Activated T-cell treated with anti-CD3 and anti-CD28 coated beads for 4 hours (primary cell): Measurements from ENCODE around the gene ROR2.

ENCODE experiments used
- DNase-seq: peaks from one replicate; pipeline ENCODE4 v3.0.0-alpha.2; 2020

Gene ROR2

DNA sequence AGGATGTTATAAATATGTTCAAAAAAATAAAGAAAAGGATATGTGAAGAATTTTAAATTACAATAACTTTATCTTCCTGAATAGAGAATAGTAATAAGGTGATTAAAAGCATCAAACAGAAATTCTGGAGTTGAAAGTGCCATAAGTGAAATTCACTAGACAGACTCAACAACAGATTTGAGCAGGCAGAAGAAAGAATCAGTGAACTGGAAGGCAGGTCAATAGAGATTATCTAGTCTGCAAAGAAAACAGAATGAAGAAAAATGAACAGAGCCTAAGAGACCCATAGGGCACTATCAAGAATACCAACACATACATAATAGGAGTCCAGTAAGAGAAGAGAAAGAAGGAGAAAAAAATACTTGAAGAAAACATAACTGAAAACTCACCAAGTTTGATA lies 162.1 kb downstream of the ROR2 start:
- DNase-seq: no peak

DNA sequence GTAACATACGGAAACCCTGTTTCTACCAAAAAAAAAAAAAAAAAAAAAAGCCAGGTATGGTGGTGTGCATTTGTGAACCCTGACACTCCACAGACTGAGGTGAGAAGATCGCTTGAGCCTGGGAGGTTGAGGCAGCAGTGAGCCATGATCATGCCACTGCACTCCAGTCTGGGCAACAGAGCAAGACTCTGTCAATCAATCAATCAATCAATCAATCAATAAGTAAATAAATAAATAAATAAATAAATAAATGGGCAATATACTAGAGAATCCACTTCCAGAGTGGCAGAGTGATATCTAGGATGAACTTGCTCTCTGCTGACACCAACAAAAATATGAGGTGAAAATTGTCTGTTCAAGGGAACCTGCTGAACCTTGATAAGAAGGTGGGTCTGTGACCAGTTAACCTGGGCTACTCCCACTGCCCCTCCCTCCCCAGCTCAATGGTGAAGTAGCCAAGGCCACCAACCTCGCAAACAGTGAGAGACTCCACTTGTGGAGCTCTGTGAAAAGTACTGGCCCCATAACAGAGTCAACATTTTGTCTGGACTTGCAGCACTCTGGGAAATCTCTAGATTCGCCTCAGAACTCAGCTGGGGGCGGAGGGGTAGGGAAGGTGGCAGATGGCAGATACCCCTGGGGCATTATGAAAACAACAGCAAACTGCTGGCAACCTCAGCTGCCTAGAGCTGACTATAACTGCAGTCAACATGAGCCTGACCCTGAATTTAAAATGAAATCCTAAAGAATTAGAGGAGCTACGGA lies 163.7 kb downstream of the ROR2 start:
- no peak for DNase-seq

DNA sequence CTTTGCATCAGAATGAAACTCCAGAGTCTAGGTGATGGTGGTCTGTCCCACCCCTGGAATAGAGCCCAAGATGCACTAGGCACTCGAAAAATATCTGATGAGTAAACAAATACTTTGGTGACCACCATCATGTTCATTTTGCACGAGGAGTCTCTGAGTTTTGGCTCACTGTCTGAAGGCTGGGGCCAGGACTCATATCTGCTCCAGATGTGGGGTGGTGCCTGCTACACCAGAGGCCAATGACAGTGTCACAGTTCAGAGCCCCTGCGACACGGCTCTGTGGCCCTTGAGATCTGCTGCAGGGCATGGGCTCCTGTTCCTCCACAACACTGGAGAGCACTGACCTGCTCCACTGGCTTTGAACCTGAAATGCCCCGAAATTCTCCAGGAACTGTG lies 164.6 kb downstream of the ROR2 start:
- no peak for DNase-seq

DNA sequence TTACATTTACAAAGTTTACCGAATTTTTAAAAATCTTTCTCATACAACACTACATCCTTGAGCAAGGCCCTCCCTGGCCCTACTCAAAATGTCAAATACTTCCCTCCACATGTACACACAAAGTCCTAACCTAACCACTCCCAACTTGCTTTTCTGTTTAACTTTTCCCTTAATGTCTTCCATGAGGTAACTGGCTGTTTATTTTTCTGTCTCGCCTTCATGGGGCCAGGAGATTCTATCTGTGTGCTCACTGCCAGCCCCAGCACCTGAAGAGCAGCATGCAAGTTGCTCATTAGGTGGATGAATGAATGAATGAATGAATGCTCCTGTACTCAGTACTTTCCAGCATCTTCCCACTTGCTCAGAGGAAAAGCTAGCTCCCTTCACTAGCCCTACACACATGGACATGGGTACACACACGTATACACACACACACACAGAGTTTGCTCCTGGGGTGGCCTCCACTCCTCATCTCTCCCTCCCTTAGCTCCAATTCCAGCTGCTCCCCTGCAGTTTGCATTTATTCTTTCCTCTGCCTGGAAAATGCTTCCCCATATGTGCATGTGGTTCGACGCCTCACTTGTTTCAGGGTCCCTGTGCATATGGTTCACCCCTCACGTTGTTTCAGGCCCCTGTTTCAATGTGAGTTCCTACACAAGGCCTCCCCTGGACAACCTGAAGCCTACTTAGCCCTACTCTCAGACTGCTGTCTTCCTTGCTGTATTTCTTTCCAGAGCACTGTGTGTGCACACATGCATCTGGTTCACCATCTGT lies 165.2 kb downstream of the ROR2 start:
- no peak for DNase-seq

DNA sequence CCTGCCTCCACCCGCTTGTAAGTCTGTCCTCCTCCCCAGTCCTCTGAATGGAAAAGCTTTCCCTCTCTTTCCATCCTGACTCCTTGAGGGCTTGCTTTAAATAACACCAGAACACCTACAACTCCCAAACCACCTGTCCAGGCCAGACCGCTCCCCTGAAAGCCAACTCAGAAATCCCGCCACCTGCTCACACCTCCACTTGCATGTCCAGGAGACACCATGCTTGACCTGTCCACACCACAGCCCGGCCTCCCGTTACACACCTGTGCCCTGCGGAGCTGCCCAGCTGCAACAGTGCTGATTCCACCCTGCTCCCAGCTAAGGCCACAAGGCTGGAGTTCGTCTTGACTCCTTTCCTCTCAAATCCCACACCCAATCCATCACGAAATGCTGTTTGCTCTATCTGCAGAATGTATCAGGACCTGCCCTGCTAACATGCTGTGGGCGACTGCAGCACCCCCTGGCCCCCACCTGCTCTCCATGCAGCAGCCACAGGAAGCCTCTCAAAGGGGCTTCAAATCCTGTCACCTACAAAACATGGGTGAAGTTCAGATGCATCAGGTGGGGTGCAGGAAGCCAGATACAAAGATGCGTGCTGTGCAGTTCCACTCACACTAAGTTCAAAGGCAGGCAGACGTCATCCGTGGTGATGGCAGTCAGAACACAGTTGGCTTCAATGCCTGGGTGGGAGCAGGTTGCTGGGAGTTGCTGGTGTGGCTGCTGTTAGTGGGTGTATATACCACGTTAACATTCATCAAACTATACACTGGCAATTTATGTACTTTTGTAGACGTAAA lies 166.0 kb downstream of the ROR2 start:
- no peak for DNase-seq

DNA sequence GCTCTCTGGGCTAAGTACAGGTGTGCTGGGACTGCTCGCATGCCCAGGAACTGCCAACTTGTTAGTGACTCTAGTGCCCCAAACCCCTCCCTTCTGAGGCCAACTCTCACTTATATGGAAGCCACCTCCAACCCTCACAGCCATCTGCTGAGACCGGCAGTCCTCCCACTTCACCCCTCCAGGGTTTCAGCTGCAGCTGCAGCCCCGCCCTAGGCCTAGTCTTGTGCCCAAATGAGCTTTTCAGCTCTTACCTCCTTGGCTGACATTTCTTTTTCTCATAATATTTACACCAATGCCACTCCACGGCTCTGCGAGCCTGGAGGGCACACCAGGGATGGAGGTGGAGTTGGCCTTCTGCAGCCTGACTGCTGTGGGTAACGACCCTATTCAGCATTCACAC lies 166.6 kb downstream of the ROR2 start:
- DNase-seq: no peak

DNA sequence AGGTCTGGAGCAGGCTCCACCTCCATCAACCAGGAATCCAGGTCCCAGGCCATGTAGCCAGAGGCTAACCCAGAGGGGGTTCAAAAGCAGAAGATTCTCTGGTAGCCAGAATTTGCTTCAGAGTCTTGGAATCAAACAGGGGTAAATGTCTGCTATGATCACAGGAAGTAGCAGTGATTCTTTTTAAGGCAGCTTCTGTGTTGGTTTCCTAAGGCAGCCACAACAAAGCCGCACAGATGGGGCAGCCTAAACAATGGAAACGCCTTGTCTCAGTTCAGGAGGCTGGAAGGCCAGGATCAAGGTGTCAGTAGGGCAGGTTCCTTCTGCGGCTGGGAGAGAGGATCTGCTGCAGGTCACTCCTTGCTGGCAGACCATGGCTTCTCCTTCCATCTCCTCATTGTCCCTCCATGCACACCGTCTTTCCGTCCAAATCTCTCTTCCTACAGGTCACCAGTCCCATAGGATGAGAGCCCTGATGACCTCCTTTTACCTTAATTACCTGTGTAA lies 167.3 kb downstream of the ROR2 start:
- no peak for DNase-seq

DNA sequence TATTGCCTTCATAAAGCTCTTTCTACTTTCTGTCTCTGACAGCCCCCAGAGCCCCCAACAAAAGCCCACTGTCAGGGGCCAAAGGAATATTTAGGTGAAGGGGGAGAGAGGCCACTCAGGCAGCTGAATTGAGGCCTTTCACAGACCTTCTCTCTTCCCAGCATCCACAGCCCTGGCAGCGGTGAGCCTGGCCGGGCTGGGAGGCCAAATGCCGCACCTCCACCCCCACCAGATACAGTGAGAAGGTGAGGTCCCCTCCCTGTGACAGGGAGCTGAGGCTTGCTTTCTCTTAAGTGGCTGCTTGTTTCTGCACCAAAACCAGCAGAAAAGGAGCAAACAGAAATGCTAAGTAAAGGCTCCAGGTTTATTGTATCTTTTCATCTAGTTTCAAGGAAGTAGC lies 168.1 kb downstream of the ROR2 start:
- DNase-seq: no peak

DNA sequence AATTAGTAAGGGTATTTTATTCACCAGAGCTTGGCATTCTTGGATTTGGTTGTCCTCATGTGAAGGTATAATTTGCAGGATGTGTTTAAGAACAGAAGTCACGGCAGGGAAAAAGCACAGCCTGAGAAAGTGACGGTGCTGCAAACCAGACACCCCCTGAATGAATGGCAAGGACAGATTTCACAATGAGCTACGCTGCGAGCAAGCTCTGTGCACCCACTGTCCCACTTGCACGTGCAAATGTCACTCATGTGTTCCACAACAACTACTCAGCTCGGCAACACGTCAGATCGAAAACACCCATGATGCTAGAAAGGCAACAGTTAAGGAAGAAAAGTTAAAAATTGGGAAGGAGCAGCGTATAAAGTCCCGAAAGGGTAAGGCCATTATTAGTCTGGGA lies 168.9 kb downstream of the ROR2 start:
- no peak for DNase-seq

DNA sequence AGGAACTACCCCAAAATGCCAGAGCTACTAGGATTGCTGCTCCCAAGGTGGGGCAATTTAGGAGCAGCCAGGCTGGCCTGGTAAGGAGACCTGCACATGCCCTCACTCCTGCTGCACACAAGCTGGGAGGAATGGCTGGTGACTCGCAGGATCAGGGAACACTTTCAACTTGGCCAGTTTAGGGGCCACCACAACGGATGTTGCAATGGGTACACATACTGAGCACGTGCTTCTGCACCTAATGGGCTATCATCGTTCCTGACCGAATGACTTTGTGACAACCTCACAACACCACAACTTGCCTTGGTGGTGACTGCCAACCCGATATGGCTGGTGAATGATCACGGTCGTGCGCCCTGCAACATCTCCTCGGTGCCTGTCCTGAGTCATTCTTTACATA lies 172.0 kb downstream of the ROR2 start:
- DNase-seq: no peak

DNA sequence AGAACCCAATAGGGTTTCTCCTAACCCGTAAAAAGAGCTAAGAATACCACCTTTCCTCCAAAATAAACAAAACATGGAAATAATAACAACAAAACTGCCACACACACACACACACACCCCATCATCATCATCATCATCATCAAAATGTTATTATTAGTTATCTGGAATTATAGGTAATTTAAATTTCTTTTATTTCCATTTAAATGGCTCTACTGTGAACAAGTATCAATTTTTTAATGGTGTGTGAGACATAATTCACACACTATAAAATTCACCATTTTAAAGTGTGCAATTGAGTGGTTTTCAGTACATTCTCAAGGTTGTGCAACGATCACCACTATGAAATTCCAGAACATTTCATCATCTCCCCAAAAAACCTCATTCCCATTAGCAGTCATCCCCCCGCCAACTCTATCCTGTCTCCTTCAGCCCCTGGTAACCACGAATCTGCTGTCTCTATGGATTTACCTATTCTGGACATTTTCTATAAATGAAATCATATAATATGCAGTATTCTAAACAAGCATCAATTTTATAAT lies 172.7 kb downstream of the ROR2 start:
- no peak for DNase-seq

DNA sequence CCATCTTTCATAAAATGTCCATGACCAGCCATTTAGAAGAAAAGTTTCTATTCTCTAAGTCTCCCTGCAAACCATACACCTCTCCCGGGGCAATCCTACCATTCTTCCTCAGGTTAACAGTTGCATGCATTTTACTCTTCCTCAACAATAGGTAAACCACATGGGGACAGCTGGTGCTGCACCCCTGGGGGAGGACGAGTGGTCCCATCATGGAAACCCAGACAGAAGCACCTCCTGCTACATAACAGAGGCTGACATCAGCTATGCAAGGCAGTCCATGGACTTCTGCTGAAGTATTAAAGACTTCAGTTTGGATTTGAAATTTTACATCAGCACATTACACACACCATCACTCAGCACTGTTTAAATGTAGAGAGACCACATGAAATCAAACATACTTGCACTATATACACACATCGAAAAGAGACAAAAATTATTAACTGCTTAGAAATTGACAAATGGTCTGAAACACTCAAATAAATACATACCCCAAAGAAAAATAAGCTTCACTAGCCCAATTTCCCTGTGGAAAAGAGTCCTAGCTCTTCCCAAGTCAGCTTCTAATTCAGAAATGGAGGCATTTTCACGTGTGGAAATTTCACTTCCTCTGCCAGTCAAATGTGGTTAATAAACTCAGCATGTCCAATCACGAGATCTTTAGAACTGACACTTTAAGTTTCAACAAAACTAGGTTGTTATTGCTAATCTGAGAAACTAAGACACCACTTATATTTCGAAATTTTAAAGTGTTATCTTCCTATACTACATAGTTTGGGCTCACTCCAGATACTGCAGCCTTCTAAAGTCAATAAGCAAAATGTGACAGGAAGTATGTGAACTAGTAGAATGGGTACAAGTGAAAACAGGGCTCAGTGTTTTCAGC lies 173.4 kb downstream of the ROR2 start:
- no peak for DNase-seq

DNA sequence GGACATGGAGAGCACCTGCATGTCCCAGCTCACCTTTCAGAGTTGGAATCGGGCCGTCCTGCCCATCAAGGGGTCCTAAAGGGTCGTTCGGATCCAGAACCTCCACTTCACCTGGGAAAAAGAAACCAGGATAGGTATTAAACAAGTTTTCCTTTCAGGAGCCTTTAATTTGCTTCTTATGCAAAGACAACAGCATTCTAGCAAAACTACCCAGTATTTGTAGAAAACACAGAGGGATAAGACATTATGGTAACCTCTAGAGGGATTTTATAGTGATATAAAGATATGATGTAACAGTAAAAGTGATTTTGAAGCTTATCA lies 174.4 kb downstream of the ROR2 start:
- no peak for DNase-seq

DNA sequence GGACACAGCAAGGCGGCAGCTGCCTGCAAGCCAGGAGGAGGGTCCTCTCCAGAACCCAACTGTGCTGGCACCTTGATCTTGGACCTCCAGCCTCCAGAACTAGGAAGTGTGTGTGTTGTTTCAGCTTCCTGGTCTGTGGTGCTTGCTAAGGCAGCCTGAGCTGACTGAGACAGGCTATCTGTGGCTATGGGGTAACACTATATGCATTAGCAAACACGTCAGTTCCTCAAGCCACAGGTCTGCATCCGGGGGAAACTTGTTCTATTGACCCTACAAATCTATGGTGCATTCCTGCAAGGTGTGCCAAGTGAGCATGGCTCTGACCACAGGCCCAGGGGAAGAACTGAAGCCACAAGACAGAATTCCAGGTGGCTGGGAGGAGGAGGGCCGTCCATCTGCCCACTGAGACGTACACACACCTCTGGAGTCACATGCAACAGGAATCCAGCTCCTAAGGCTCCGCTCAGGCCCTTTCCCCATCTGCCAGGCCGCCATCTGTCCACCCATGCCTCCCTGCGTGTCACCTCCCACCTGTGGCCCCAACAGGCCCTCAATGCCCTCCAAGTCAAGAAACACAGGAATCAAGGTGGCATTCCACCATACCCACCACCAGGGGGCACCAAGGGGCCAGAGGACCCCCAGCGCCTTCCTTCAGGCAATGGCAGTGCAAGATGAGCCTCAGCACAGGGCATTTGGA lies 174.9 kb downstream of the ROR2 start:
- peak; percentile 50 for DNase-seq

DNA sequence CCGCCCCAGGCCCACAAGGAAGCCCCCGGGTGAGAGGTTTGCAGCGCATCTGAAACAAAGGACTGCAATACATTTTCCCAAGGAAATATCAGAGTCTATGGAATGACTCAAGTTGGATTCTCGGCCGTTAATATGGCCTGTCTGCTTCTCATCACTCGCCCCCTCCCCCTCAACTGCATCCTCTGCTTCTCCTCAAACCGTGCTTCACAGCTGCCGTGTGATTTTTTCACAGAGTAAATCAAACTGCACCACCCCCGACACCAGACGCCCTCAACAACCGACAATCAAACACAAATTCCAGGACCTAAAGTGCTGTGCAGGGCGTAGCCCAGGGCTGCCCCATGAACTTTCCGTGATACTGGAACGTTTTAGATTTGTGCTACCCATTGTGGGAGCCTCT lies 176.9 kb downstream of the ROR2 start:
- DNase-seq: no peak

DNA sequence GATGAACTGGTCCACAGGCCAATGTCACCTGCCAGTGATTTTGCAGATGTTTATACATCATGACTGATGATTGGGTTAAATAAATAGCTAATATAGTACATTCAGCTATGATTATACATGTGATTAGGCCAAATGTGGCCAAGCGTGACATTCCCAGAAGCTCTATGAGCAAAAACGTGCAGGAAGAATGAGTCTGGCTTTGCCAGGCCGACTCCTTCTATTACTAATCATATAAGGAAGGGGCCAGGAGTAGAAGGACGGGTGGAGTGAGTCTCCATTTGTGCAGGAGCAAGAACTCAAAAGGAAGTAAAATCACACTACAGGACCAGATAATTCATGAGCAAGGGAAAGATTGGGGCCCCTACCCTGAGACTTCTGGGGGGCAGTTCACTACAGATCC lies 178.2 kb downstream of the ROR2 start:
- DNase-seq: no peak

DNA sequence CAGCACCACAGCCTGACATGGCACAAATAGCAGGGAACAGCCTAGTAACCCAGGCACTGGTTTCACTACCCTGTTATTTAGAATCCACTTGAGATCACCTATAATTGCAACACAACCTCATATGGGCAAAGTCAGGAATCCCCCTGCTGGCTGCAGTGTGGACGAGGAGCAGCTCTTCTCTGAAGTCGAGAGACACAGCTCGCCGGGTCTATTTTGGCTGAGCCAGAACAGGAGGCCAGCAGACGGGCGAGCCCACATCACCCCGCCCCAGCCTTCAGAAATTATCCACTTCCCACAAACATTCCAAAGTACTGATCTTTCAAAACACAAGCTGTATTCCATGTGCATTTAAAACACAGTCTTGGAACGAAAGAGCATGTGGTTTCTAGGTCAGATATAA lies 179.0 kb downstream of the ROR2 start:
- no peak for DNase-seq

DNA sequence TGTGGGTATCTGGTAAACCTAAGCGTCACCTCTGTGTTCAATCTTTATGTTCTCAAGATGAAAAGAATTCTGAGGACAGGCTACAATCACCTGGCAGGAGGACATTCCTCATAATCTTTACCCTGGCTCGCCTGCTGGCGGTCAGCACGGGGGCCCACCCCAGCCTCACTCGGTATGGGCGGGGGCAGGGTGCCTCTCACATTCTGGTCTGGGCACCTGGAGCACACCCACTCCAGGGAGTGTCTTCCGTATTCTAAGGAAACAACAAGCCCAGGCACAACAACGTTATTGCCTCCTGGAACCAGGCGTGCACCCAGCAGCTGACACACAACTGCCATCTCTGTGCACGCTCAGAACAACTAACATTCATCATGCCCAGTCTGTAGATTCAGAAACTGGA lies 179.8 kb downstream of the ROR2 start:
- no peak for DNase-seq

DNA sequence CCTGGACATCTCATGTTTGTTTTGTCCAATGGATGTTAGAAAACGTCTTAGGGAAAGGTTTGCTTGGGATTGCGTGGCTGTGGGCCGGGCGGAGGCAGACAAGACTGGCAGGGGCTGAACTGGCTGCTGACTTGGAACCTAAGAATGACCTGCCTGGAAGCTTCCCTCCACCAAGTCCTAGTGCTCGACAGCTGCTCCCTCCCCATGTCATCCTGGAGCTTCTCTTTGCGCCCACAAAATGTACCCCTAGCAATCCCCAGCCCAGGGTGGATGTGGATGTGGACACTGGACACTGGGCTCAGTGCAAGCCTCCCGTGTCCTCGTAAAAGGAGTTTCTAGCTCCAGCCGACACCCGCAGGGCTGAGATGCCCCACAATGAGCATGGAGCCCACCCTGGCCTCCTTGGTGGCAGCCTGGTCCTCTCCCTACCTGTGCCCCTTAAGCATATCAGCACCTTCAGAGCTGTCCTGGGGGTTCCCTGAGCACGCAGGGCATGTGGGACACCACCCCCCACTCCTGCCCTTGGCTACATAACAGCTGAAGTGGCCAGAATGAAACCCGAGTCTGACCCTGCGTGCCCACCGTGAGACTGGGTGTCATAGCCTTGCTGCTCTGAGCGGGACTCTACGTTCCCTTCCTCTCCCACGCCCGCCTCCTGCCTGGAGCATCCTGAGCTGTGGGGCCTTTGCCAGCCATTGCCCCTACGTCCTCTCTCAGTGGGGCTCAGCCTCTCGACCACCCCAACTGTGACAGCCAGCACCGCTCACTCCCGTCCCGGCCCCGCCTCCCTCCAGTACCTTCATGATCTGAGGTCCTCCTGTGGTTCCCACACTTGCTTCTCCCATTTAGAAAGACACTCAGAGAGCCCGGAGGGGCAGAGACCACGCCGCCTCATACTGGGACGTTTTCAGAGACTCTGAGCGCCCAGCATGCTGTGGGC lies 180.8 kb downstream of the ROR2 start:
- DNase-seq: no peak

DNA sequence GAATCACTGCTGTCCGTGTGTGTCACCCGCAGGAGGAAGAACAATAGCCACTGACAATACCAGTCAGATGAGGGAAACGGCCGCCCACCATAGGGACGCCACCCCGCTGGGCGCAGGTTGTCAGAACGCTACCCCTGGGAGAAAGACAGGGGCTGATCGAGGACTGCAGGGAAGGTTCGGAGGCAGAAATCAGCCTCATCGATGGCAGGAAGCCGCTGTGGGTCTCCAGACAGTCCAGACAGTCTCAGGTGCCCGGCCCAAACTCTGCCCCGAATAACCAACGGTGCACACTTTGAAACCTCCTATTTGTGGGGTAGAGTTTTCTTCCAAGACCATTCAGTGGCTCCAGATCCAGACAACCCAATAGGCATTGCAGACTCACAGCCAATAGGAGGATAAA lies 181.5 kb downstream of the ROR2 start:
- no peak for DNase-seq
